Loucy (cell line): Measurements from ENCODE around the gene RBFOX2.

Source experiments
- H2AFZ ChIP-seq: fragments of 200-600 bp; sonication (generic); 2 replicates; pipeline ENCODE4 v1.6.0; 2016; ENCODE audit warnings: antibody characterized with exemption, mild to moderate bottlenecking, low read length, moderate library complexity
- H3F3A ChIP-seq: fragments of 200-600 bp; 2 replicates; pipeline ENCODE4 v1.6.0; 2016; ENCODE audit warnings: antibody characterized with exemption, low read depth, mild to moderate bottlenecking
- H3K27me3 ChIP-seq: fragments of 200-600 bp; sonication (generic); 2 replicates; pipeline ENCODE4 v1.6.1; 2014; ENCODE audit warnings: low read length, mild to moderate bottlenecking; ENCODE audit not compliant: insufficient read depth, poor library complexity, severe bottlenecking
- H3K36me3 ChIP-seq: fragments of 200-600 bp; sonication (generic); 2 replicates; pipeline ENCODE4 v1.6.1; 2016; ENCODE audit warnings: low read length; ENCODE audit not compliant: insufficient read depth
- H3K4me1 ChIP-seq: fragments of 200-600 bp; sonication (generic); 2 replicates; pipeline ENCODE4 v1.5.1; 2014; ENCODE audit warnings: low read length, mild to moderate bottlenecking; ENCODE audit not compliant: insufficient read depth, poor library complexity, severe bottlenecking
- H3K4me2 ChIP-seq: fragments of 200-600 bp; sonication (generic); 2 replicates; pipeline ENCODE4 v1.6.0; 2014; ENCODE audit warnings: antibody characterized with exemption, low read length, low read depth, mild to moderate bottlenecking; ENCODE audit not compliant: poor library complexity, severe bottlenecking
- H3K4me3 ChIP-seq: fragments of 200-600 bp; sonication (generic); 2 replicates; pipeline ENCODE4 v1.5.1; 2014; ENCODE audit warnings: low read length, mild to moderate bottlenecking, mixed read lengths; ENCODE audit not compliant: poor library complexity, severe bottlenecking
- H3K79me2 ChIP-seq: fragments of 200-600 bp; sonication (generic); 2 replicates; pipeline ENCODE4 v1.6.1; 2014; ENCODE audit warnings: low read length; ENCODE audit not compliant: insufficient read depth
- H3K9ac ChIP-seq: fragments of 200-600 bp; sonication (generic); 2 replicates; pipeline ENCODE4 v1.6.0; 2014; ENCODE audit warnings: mild to moderate bottlenecking, low read depth, low read length, moderate library complexity; ENCODE audit not compliant: poor library complexity, severe bottlenecking
- H3K9me2 ChIP-seq: fragments of 200-600 bp; sonication (generic); replicated peaks from 2 replicates; pipeline ENCODE4 v1.6.1; 2016; ENCODE audit warnings: low read depth, low read length, mixed read lengths
- H3K9me3 ChIP-seq: fragments of 200-600 bp; sonication (generic); 2 replicates; pipeline ENCODE4 v1.6.1; 2014; ENCODE audit warnings: mild to moderate bottlenecking, antibody characterized with exemption, low read length, low read depth; ENCODE audit not compliant: insufficient read depth
- H4K20me1 ChIP-seq: fragments of 200-600 bp; sonication (generic); 2 replicates; pipeline ENCODE4 v1.6.0; 2014; ENCODE audit warnings: antibody characterized with exemption, low read length, mild to moderate bottlenecking; ENCODE audit not compliant: insufficient read depth, poor library complexity, severe bottlenecking
- EZH2phosphoT487 ChIP-seq: fragments of 200-600 bp; IDR thresholded peaks from 2 replicates; pipeline ENCODE4 v1.6.1; 2018; ENCODE audit warnings: antibody characterized with exemption, mild to moderate bottlenecking, moderate library complexity, borderline replicate concordance
- TF ChIP-seq, protein P1 (sequence below): fragments of 200-600 bp; sonication (generic); conservative IDR thresholded peaks from 2 replicates; pipeline ENCODE4 v1.5.1; 2014; ENCODE audit warnings: mild to moderate bottlenecking, antibody characterized with exemption, low read length

RBFOX2 gene

GRCh38 chr22:35971456-35972119 lies 57.0 kb downstream of the RBFOX2 start:
- H3K4me1 ChIP-seq = peaks cover 49% of the 10 kb centered on the region
- H3K36me3 ChIP-seq = no peaks in the 10 kb centered on the region
- peak overlapping the region; percentile 45 for H3K9ac ChIP-seq
- no peaks in the 10 kb centered on the region for H3K9me3 ChIP-seq
- H3K9me2 ChIP-seq = no peaks in the 10 kb centered on the region
- H3K27me3 ChIP-seq = no peaks in the 10 kb centered on the region
- H3F3A ChIP-seq = no peaks in the 10 kb centered on the region
- peak overlapping the region; percentile 26 for H3K4me3 ChIP-seq
- H3K79me2 ChIP-seq = peaks cover 3% of the 10 kb centered on the region; the same call in 1 of the 2 replicates
- peak overlapping the region; percentile 67 for H3K4me2 ChIP-seq
- H4K20me1 ChIP-seq = no peaks in the 10 kb centered on the region
- H2AFZ ChIP-seq = no peak overlapping the region
- TF ChIP-seq, protein P1, sequence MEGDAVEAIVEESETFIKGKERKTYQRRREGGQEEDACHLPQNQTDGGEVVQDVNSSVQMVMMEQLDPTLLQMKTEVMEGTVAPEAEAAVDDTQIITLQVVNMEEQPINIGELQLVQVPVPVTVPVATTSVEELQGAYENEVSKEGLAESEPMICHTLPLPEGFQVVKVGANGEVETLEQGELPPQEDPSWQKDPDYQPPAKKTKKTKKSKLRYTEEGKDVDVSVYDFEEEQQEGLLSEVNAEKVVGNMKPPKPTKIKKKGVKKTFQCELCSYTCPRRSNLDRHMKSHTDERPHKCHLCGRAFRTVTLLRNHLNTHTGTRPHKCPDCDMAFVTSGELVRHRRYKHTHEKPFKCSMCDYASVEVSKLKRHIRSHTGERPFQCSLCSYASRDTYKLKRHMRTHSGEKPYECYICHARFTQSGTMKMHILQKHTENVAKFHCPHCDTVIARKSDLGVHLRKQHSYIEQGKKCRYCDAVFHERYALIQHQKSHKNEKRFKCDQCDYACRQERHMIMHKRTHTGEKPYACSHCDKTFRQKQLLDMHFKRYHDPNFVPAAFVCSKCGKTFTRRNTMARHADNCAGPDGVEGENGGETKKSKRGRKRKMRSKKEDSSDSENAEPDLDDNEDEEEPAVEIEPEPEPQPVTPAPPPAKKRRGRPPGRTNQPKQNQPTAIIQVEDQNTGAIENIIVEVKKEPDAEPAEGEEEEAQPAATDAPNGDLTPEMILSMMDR = no peak
- no peak for TF ChIP-seq EZH2phosphoT487

- no peaks in the 10 kb centered on the region for H3K9me2 ChIP-seq
- H3K9ac ChIP-seq = peak overlapping the region; percentile 45
- peak overlapping the region; percentile 67 for H3K4me2 ChIP-seq
- H3F3A ChIP-seq = no peaks in the 10 kb centered on the region
- TF ChIP-seq, protein P1 = no peak
- TF ChIP-seq EZH2phosphoT487 = no peak
- H2AFZ ChIP-seq = no peak overlapping the region
- no peaks in the 10 kb centered on the region for H3K27me3 ChIP-seq
- peaks cover 51% of the 10 kb centered on the region for H3K4me1 ChIP-seq
- no peaks in the 10 kb centered on the region for H3K9me3 ChIP-seq
- peak overlapping the region; percentile 26 for H3K4me3 ChIP-seq
- no peaks in the 10 kb centered on the region for H4K20me1 ChIP-seq
- no peaks in the 10 kb centered on the region for H3K36me3 ChIP-seq
- H3K79me2 ChIP-seq = peaks cover 3% of the 10 kb centered on the region; the same call in 1 of the 2 replicates
Observed at GRCh38 chr22:35970616-35971455, 57.8 kb downstream of the RBFOX2 start.

DNA sequence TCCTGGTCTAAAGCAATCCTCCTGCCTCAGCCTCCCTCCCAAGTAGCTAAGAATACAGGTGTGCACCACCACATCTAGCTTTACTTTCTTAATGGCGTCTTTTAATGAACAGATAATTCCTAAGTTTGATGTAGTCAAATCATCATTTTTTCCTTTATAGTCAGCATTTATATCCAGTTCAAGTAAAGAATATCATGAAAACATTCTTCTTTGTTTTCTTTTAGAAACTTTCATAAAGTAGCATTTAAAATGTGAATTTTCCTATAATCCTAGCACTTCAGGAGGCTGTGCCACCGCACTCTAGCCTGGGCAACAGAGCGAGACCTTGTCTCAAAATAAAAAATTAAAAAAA lies 61.6 kb downstream of the RBFOX2 start:
- Histone ChIP-seq H4K20me1 (no peaks in the 10 kb centered on the region), H3F3A (no peaks in the 10 kb centered on the region), H3K9me2 (no peaks in the 10 kb centered on the region), H3K4me1 (peaks cover 36% of the 10 kb centered on the region), H3K9me3 (no peaks in the 10 kb centered on the region), H3K4me3 (no peak overlapping the region), H3K36me3 (no peaks in the 10 kb centered on the region), H2AFZ (no peak overlapping the region), H3K9ac (no peak overlapping the region), H3K79me2 (peaks cover 3% of the 10 kb centered on the region), H3K27me3 (no peaks in the 10 kb centered on the region), H3K4me2 (no peak overlapping the region)
- TF ChIP-seq, protein P1 = no peak
- TF ChIP-seq EZH2phosphoT487 = no peak
